ENCODE results near the gene PSMF1.

Gene PSMF1

DNA sequence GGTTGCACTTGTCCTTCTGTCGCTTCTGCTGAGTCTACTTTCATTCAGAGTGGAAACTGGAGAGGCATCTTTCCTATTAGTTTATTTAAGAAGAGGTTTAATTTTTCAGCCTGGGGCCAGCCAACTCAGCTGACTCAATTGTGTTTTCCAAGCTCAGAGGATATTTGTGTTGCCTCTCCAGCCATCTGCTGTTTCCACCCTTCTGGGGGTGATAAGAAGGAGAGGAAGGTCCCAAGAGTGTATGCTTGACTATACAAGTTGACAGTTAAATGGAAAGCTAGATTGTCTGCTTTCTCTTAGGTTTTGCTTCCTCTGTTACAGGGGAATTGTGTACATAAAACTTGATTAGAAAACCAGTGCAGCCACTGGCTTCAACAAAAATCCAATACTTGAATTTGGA is 3.0 kb downstream of the PSMF1 start:
- no peak for DNase-seq (ENCODE audit: low read depth)
- TF ChIP-seq, protein P1, sequence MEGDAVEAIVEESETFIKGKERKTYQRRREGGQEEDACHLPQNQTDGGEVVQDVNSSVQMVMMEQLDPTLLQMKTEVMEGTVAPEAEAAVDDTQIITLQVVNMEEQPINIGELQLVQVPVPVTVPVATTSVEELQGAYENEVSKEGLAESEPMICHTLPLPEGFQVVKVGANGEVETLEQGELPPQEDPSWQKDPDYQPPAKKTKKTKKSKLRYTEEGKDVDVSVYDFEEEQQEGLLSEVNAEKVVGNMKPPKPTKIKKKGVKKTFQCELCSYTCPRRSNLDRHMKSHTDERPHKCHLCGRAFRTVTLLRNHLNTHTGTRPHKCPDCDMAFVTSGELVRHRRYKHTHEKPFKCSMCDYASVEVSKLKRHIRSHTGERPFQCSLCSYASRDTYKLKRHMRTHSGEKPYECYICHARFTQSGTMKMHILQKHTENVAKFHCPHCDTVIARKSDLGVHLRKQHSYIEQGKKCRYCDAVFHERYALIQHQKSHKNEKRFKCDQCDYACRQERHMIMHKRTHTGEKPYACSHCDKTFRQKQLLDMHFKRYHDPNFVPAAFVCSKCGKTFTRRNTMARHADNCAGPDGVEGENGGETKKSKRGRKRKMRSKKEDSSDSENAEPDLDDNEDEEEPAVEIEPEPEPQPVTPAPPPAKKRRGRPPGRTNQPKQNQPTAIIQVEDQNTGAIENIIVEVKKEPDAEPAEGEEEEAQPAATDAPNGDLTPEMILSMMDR (IDR thresholded peaks at IDR 0.05; ENCODE audit: control insufficient read depth, insufficient read depth, low read depth, low read length, missing control alignments) = no peak
- H3K4me3 ChIP-seq (ENCODE audit: control insufficient read depth, low read depth, low read length) = no peak overlapping the region

DNA sequence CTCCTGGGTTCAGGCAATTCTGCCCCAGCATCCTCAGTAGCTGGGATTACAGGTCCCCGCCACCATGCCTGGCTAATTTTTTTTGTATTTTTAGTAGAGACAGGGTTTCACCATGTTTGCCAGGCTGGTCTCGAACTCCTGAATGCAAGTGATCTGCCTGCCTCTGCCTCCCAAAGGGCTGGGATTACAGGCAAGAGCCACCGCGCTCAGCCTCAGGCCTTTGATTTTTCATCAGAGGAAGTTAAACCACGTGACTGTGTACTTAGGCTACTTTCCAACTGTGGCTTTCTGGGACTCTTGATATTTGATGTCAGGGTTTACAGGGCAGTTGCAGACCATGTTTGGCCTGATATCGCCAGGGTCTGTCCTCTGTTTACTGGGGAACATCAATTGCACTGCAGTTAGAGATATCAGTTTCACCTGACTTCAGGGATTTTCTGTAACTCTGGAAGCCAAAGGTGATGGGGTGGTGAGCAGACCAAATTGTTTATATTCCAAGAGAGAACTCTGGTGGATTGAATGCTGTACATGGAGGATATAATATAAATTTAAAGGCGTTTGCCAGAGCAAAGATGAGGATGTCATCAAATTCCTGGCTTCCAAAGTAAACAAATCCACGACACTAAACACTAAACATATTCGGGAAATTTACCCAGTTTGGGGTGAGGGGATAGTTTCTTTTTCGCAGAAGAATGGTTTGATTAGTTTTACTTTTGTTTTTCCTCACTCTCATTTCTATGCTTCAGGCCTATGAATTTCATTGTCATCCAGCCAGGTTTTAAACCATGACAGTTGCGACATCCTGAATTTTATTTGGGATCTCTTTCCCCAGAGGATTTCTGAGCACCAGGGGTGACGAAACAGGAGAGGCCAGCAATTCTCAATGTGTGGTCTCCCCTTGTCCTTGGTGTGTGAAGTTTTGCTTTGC is 4.2 kb downstream of the PSMF1 start:
- no peak overlapping the region for H3K4me3 ChIP-seq (ENCODE audit: control insufficient read depth, low read depth, low read length)
- peak; percentile 13 for DNase-seq (ENCODE audit: low read depth)
- TF ChIP-seq, protein P1 (IDR thresholded peaks at IDR 0.05; ENCODE audit: control insufficient read depth, insufficient read depth, low read depth, low read length, missing control alignments) = no peak

DNA sequence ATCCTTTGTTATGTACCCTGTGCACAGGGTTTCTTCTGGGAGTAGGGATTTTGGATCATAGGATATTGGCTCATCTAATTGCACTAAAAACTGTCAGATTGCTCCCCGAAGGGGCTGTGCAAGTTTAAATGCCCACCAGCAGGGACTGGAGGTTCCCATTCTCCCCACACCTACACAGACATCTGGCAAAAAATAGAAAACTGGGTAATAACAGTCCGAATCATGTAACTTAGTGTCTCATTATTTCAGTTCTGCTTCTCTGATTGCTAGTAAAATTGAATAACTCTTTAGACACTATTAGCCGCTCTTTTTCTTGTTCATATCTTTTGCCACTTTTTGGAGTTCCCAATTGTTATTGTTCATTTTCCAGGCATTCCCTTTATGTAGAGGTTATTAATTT is 5.3 kb downstream of the PSMF1 start:
- TF ChIP-seq, protein P1 (IDR thresholded peaks at IDR 0.05; ENCODE audit: control insufficient read depth, insufficient read depth, low read depth, low read length, missing control alignments) = no peak
- no peak overlapping the region for H3K4me3 ChIP-seq (ENCODE audit: control insufficient read depth, low read depth, low read length)
- DNase-seq (ENCODE audit: low read depth) = no peak

DNA sequence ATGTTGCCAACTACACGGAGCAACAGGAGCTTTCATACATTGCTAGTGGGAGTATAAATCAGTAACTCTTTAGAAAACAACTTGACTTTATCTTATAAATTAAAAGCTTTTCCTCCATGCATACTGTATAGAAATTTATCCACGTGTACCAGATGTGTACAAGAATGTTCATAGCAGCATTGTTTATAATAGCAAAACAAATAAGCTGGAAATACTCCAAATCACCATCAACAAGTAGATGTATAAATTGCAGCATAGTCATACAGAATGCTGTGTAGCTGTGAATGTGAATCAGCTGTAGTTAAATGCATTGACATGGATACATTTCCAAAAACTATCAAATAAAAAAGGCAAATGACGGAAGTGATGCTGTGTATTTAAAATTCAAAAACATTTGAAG is 6.0 kb downstream of the PSMF1 start:
- H3K4me3 ChIP-seq (ENCODE audit: control insufficient read depth, low read depth, low read length) = no peak overlapping the region
- TF ChIP-seq, protein P1 (IDR thresholded peaks at IDR 0.05; ENCODE audit: control insufficient read depth, insufficient read depth, low read depth, low read length, missing control alignments) = no peak
- DNase-seq (ENCODE audit: low read depth) = no peak

DNA sequence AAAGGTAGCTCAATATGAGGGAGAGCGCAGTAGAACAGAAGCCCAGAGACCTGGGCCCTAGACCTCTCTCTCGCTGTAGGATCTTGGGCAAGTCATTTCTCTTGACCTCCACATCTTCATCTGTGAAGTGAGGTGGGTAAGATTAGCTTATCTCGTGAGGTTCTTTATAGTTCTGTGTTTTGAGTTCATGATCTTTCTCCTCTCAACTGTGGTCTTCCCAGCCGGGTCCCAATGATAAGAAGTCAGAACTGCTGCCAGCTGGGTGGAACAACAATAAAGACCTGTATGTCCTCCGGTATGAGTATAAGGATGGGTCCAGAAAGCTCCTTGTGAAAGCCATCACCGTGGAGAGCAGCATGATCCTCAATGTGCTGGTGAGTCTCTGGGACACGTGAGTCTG is 6.9 kb downstream of the PSMF1 start:
- TF ChIP-seq, protein P1 (IDR thresholded peaks at IDR 0.05; ENCODE audit: control insufficient read depth, insufficient read depth, low read depth, low read length, missing control alignments) = no peak
- H3K4me3 ChIP-seq (ENCODE audit: control insufficient read depth, low read depth, low read length) = no peak overlapping the region
- no peak for DNase-seq (ENCODE audit: low read depth)

DNA sequence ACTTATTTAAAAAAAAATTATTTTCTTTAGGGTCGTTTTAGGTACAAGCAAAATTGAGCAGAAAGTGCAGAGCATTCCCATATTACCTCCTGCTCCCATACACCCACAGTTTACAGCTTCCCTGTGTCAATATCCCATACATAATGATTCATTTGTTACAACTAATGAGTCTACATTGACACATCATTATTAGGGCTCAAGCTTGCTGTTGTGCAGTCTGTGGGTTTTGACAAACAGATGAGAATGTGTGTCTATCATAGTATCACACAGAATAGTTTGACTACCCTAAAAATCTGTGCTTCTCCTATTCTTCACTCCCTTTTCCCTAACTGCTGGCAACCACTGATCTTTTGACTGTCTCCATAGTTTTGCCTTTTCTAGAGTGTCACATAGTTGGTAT is 9.4 kb downstream of the PSMF1 start:
- TF ChIP-seq, protein P1 (IDR thresholded peaks at IDR 0.05; ENCODE audit: control insufficient read depth, insufficient read depth, low read depth, low read length, missing control alignments) = no peak
- DNase-seq (ENCODE audit: low read depth) = no peak

More for the DNA sequence above, 9.4 kb downstream of the PSMF1 start:
- no peak overlapping the region for H3K4me3 ChIP-seq (ENCODE audit: control insufficient read depth, low read depth, low read length)

Measured in AG09309 (cell line).